ENCODE data around the gene NMNAT3.

DNA sequence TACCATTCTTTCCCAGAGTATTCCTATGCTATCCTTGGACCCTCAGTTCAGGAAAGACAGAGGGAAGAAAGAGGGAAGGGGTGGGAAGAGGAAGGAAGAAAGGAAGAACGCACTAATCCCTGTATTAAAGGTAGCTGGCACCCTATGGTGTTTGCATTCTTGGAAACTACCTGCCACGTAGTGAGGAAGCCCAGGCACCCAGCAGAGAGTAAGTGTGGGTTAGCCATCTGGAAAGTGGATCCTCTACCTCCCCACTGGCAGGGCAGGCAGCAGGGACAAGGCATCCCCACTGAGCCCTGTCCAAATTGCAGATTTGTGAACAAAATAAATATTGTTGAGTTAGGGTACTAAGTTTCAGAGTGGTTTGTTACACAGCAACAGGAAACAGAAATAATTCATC is 147.1 kb downstream of the NMNAT3 start:
- TF ChIP-seq, protein P1, sequence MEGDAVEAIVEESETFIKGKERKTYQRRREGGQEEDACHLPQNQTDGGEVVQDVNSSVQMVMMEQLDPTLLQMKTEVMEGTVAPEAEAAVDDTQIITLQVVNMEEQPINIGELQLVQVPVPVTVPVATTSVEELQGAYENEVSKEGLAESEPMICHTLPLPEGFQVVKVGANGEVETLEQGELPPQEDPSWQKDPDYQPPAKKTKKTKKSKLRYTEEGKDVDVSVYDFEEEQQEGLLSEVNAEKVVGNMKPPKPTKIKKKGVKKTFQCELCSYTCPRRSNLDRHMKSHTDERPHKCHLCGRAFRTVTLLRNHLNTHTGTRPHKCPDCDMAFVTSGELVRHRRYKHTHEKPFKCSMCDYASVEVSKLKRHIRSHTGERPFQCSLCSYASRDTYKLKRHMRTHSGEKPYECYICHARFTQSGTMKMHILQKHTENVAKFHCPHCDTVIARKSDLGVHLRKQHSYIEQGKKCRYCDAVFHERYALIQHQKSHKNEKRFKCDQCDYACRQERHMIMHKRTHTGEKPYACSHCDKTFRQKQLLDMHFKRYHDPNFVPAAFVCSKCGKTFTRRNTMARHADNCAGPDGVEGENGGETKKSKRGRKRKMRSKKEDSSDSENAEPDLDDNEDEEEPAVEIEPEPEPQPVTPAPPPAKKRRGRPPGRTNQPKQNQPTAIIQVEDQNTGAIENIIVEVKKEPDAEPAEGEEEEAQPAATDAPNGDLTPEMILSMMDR (IDR thresholded peaks at IDR 0.05): no peak
- TF ChIP-seq EP300 (IDR thresholded peaks at IDR 0.05): no peak

Data from upper lobe of left lung (tissue), 4 donors.